Fibroblast of mammary gland (primary cell): ENCODE results near the gene PHF20.
A peak's percentile ranks its signal among the peaks of the same experiment; 100 is the strongest.

Source experiments
- DNase-seq: peaks from one replicate; pipeline ENCODE4 v3.0.0-alpha.2; 2010; ENCODE audit warnings: low read depth
- H3K4me3 ChIP-seq: 2 replicates; pipeline ENCODE4 v1.5.1; 2011; ENCODE audit warnings: low read depth, mild to moderate bottlenecking, low read length, moderate library complexity; ENCODE audit not compliant: control insufficient read depth
- TF ChIP-seq, protein P1 (sequence below): conservative IDR thresholded peaks from 2 replicates; pipeline ENCODE4 v1.5.1; 2011; ENCODE audit warnings: low read depth, low read length, inconsistent platforms; ENCODE audit not compliant: control insufficient read depth, insufficient read depth

The PHF20 gene

DNA sequence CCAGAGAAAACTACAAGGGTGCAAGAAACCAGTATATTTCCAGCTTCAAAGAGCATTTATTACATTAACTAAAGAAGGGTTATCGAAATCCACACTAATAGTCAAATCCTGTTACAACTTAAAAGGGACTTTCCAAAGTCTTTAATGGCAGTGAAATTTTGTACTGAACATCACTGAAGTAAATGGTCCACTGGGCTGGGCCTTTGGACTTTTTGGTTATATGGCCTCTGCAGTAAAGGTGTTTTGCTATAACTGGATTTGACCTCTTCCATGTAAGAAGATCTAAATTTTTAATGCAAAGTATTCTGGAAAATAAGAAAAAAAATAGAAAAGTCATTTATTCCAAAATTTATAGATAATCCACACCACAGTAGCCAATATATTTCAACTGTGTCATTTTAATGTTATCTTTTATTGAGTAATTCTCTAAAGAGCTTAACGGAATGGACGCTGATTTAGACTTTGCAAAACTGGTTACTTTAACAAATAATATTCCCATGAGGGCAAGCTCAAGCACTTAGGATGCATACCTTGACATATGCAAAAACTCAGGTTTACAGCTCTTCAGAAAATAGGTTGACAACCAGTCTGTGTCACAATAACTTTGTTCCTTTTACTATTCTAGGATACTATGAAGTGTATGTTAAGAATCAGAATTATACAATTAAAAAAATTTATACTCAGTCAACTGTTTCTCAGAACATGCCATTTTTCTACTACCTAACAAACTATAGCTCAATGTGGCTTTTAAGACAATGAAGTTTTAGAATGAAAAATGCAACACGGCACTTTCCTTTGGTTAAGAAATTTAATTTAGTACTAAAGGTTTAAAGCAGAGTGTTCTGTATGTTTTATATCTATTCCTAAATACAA is 36.8 kb upstream of the PHF20 start:
- no peak for DNase-seq
- H3K4me3 ChIP-seq: no peak overlapping the region
- TF ChIP-seq, protein P1, sequence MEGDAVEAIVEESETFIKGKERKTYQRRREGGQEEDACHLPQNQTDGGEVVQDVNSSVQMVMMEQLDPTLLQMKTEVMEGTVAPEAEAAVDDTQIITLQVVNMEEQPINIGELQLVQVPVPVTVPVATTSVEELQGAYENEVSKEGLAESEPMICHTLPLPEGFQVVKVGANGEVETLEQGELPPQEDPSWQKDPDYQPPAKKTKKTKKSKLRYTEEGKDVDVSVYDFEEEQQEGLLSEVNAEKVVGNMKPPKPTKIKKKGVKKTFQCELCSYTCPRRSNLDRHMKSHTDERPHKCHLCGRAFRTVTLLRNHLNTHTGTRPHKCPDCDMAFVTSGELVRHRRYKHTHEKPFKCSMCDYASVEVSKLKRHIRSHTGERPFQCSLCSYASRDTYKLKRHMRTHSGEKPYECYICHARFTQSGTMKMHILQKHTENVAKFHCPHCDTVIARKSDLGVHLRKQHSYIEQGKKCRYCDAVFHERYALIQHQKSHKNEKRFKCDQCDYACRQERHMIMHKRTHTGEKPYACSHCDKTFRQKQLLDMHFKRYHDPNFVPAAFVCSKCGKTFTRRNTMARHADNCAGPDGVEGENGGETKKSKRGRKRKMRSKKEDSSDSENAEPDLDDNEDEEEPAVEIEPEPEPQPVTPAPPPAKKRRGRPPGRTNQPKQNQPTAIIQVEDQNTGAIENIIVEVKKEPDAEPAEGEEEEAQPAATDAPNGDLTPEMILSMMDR: no peak

DNA sequence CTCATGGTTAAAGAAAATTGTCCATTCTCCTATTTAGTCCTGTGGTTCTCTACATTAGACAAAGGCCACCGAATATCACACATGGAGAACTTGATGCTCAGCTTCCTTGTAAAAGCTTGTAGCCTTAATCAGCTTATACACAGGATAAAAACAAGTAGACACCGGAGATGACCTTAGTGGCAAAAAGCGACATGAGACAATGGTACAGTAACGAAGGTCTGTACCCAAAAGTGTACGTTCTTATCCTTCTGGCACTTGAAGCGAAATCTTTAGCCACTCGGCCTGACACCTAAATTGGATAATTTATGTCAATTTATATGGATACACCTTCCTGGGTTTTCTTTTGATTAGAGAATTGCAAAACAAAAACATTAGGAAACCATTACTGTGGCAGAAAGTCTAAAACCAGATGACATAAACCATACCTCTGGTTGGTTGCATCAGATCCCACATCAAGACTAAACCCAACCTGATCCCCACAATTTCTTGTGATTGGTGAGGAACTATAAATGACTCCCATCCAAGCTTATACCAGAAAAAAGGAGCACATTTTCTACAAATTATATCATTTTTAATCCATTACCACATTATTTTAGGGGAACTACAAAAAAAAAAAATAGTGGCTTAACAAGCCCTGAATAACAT is 35.9 kb upstream of the PHF20 start:
- H3K4me3 ChIP-seq: no peak overlapping the region
- TF ChIP-seq, protein P1: no peak
- peak; percentile 47 for DNase-seq

DNA sequence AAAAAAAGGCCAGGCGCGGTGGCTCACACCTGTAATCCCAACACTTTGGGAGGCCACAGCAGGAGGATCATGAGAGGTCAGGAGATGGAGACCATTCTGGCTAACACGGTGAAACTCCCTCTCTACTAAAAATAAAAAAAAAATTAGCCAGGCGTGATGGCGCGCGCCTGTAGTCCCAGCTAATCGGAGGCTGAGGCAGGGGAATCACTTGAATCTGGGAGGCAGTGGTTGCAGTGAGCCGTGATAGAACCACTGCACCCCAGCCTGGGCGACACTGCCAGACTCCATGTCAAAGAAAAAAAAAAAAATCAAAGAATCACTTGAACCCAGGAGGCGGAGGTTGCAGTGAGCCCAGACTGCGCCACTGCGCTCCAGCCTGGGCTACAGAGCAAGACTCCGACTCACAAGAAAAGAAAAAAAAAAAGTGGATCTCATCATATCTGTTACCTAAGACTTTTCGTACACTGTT is 33.9 kb upstream of the PHF20 start:
- no peak for DNase-seq
- H3K4me3 ChIP-seq: no peak overlapping the region
- TF ChIP-seq, protein P1: no peak

DNA sequence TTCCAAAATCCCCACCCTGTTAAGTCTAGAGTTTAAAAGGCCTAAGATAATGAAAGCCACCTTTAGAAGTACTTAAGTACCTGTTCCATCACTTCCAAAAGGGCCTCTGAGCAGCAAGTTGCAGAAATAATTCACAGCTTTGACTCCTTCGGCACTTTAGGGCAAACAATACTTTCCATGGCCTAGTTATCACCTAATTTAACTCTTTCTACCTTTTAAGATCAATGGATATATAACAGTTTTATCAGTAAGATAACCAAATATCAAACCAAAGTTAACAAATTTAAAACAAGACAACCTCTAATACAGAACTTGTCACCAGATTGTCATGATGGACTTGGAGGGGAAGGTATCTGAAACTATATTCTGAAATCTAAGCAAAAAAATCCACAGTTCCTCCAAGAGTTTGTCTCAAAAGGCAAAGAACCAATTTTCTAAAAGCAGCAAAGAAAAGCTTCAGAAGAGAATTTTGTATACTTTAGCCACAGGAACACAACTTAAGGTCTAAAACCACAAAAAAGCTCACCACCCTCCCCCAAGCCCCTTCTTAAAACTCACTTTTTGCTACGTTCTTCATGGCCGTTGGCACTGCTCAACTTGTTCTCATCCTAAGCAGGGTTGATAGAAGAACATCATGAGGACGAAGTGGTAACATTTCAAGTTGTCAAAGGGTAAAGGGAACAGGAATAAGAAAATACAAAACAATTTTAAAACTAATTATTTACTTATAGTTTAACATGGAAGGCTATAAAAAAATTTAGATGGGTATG is 33.2 kb upstream of the PHF20 start:
- TF ChIP-seq, protein P1: no peak
- H3K4me3 ChIP-seq: peak overlapping the region; percentile 96
- DNase-seq: no peak

DNA sequence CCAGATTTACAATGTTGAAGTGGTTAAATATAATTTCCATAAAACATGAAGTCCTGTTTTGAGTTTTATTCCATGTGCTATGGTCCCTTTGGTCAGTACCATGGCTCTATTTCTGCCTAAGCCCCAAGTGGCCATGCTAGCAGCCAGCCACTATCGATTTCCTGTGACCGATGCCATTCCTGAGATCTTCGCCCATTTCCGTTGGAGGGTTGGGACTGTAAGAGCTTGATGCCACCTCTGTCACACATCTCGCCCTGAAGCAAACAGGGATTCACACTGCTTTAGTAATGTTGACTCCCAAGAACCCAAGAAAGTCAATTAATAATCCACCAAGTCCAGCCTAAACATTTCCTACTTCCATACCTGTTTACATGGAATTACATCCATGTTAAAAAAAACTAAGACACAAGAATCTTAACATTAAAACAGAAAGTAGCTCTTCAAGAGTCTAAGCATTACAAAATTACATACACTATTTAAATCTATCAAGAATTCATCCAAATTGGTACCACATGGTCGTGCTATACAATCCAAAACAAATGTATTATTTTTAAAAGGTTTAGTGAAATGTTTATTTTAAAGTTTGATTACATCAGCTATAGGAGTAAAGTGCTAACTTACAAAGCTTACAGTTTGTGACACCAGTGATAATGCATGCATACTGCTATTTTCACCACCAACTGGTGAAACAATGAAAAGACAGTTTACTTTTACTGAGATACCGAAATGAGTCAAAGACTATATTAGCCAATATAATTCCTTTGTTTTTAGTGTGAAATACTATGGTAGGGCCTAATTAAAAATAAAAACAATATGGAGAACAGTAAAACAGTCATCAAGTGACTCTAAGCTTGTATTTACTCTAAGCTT is 32.3 kb upstream of the PHF20 start:
- DNase-seq: peak; percentile 62
- TF ChIP-seq, protein P1: peak; percentile 34

More for the DNA sequence above, 32.3 kb upstream of the PHF20 start:
- H3K4me3 ChIP-seq: peak overlapping the region; percentile 96
